Cardiac septum (tissue), 1 donor: ENCODE results near the gene APLF. TPM values are rescaled to one million over a fixed set of nuclear protein-coding genes. Genes with fewer than 3 reads are reported as not detected.
A peak's percentile ranks its signal among the peaks of the same experiment; 100 is the strongest.
"Not testable (repeated sequence)": the region's sequence is repeated elsewhere in the genome, so short reads cannot be mapped to it uniquely, and the experiment has no call there.

Experiments used
- DNase-seq: peaks from one replicate; pipeline ENCODE4 v3.0.0-alpha.2; 2020; ENCODE audit warnings: low spot score
- intact Hi-C: fragments of 100-400 bp; cut with DNase I; formaldehyde crosslinking; loops from one replicate; pipeline ENCODE4 v1.14.0; 2022
- total RNA-seq: library from RNA; stranded (reverse); fragmentation: NEBNext Ultra II Directional; extraction: Animal tissue kit (Norgen Biotek cat#: 25700); gene quantifications from one replicate; pipeline ENCODE4 v1.2.1, GENCODE V29; 2021
- donor health status: DM: no; HTN: no; CAD: no.

Gene APLF
- total RNA-seq, 1 donor from 2014 or later: 6.5 TPM

DNA sequence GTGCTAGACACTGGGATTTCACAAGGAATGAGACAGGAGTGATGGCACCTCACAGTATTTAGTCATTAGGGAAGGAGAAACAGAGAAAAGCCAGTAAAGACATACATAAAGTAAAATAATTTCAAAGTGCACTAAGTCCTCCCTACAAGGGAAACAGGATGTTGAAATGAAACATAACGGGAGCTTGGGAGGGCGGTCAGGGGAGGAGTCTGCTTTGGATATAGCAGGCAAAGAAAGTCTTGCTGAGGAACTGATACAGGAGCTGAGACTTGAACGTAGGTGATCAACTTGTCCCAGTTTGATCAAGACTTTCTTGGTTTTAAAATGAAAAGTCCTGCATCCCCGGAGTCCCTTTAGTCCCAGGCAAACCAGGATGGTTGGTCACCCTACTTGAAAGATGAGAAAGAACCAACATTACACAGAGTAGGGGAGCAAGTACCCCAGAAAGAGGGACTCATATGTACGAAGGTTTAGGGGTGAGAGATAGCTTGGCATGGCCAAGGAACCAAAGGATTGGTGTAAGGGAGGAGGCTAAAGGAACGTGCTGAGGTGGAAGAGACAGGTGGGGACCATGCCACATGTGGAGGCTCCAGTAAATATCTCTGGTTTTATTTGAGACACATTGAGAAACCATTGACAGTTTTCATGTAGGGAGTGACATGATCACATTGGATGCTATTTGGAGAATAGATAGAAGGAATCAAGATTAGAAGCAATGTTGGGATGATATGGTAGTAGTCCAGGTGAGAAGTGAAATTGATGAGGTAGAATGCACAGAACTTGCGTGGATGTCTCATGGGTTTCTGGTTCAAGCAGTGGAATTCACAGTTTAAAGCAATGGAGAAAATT, 28.7 kb upstream of the APLF start:
- intact Hi-C loops: no loop called here
- DNase-seq: no peak

GRCh38 chr2:68441179-68441993, 26.0 kb upstream of the APLF start:
- intact Hi-C loops: loop anchor here (2.0 to 10.0 kb wide), 4 partner anchors 79 to 319 kb away; no protein-coding TSS in a partner anchor

DNA sequence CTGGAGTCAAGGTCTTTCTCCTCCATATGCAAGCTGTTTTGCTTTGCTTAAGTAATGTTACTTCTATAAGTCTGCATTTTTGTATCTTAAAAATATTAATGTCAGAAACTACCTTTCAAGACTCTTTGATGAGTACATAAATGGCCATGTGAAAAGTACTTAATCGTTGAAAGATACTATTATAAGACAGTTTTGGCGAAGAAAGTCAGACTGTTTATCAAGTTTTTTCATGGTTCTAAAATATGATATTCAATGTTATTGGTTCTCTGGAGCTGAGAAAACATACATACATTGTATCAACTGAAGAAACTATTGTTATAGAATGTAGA, 25.4 kb upstream of the APLF start:
- intact Hi-C loops: loop anchor here (2.0 to 10.0 kb wide), 4 partner anchors 79 to 319 kb away; no protein-coding TSS in a partner anchor

More at GRCh38 chr2:68441179-68441993, 26.0 kb upstream of the APLF start:
- peak; percentile 88 for DNase-seq

GRCh38 chr2:68446425-68446824, 21.0 kb upstream of the APLF start:
- intact Hi-C loops: loop anchor here (10.0 kb wide), 2 partner anchors 162 to 252 kb away; no protein-coding TSS in a partner anchor
- not testable (repeated sequence) for DNase-seq

More for the DNA sequence above, 25.4 kb upstream of the APLF start:
- no peak for DNase-seq

DNA sequence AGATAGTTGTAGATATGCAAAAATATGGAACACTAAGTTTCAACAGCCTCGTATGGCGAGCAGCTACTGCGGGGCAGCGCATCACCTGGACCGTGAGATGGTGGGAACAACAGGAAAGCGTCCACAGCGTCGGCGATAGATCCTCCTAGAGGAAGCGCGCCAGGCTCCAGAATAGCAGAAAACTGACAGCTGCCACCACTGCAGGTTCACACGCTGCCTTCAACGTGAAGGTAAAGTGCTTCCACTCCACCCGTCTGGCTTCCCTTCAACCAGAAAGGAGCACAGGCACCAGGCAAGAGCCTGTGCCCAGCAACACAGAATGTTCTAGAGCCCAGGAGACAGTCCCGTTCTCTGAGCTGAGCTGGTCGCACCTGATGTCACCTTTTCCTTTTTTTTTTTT, 20.3 kb upstream of the APLF start:
- DNase-seq: no peak
- intact Hi-C loops: loop anchor here (10.0 kb wide), 2 partner anchors 162 to 252 kb away; no protein-coding TSS in a partner anchor

DNA sequence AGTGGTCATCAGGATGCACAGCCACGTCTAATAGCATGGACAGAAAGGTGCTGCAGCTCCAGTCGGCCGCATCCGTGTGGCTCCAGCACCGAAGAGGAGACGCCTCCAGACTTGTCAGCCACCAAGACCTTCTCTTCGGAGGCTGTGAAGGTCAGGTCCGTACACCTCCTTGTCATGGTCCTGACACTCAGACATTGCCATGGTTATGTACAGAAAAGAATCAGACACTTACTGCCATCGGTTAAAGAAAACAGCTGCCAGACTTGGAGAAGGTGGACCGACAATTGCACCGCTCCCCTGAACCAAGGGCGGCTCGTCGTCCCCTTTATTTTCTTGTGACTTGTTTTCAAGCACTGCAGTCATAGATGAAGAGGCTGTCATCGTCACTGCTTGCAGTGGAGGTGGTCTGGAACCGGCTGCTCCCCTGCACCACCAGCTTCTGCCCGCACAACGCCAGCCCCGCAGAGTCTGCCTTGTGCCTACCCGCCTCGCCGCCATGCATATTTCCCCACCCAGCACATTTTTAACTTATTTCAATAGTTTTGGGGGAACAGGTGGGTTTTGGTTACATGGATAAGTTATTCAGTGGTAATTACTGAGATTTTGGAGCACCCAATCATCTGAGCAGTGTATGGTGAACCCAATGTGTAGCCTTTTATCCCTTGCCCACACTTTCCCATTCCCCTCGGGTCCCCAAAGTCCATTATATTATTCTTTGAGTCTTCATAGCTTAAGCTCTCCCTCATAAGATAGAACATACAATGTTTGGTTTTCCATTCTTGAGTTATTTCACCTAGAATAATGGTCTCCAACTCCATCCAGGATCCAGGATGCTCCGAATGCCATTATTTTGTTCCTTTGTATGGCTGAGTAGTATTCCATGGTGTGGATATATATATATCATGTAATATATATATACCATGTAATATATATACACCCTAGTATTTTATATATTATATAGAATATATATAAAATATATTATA, 18.4 kb upstream of the APLF start:
- intact Hi-C loops: loop anchor here (10.0 kb wide), 2 partner anchors 164 to 254 kb away; no protein-coding TSS in a partner anchor
- DNase-seq: no peak

DNA sequence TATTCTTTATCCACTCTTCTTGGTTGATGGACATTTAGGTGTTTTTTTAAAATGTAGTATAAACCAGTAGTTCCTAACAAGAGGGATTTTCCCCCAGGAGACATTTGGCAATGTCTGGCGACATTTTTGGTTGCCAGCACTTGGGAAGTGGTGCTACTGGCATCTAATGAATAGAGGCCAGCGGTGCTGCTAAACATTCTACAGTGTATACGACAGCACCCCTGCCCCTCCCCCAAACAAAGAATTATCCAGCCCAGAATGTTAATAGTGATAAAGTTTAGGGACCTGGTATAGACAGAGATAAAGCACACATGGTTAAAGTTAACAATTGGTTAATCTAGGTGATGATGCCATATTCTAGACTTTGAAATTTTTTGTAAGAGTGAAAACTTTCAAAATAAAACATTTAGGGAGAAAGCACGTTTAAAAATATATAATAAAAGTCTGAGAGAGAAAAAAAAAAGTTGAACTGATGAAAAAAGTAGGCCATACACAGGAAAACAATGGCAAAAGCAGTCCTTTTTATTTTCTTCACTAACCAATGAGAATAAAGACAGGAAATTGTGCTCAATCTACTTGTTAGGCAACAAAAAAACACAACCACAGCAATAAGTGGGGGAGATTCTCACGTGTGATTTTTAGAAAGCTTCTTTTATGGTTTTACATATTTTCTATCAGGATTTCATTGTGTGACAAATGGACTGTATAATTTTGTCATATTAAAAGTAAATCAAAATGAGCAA, 15.1 kb upstream of the APLF start:
- no peak for DNase-seq
- intact Hi-C loops: no loop called here

GRCh38 chr2:68453761-68454360, 13.5 kb upstream of the APLF start:
- DNase-seq: no peak
- intact Hi-C loops: no loop called here

GRCh38 chr2:68454719-68455118, 12.7 kb upstream of the APLF start:
- no peak for DNase-seq
- intact Hi-C loops: no loop called here

GRCh38 chr2:68456198-68456597, 11.2 kb upstream of the APLF start:
- DNase-seq: no peak
- intact Hi-C loops: no loop called here

GRCh38 chr2:68458981-68459380, 8.4 kb upstream of the APLF start:
- intact Hi-C loops: no loop called here
- no peak for DNase-seq

- intact Hi-C loops: loop anchor here (5.0 to 10.0 kb wide), 5 partner anchors 131 to 459 kb away; no protein-coding TSS in a partner anchor
- DNase-seq: no peak
Observed at GRCh38 chr2:68463287-68463877, 4.0 kb upstream of the APLF start.

DNA sequence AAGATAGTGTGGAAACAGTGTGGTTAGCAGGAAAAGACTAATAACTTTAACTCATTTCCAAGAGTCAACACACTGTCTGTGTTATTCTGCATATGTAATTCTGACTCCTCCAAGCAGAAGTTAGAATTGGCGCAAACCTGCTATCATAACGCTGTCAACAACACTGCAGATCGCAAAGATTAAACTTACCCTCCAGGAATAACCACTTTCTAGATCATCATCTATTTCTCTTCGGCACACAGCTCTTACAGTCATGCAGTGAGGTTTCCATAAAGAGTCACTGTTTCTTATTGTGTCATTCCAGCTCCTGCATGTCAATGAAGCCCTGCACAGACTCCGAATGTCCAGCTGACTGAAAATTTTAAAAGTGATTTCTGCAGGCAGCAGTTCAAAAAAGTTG, 2.7 kb upstream of the APLF start:
- no peak for DNase-seq
- intact Hi-C loops: loop anchor here (5.0 to 10.0 kb wide), 5 partner anchors 130 to 458 kb away; no protein-coding TSS in a partner anchor

- intact Hi-C loops: loop anchor here (10.0 kb wide), 4 partner anchors 130 to 370 kb away; no protein-coding TSS in a partner anchor
- no peak for DNase-seq
Observed at GRCh38 chr2:68465081-68465916, 2.1 kb upstream of the APLF start.

GRCh38 chr2:68466361-68466777, 1.0 kb upstream of the APLF start:
- intact Hi-C loops: loop anchor here (10.0 kb wide), 4 partner anchors 128 to 368 kb away; no protein-coding TSS in a partner anchor
- no peak for DNase-seq

DNA sequence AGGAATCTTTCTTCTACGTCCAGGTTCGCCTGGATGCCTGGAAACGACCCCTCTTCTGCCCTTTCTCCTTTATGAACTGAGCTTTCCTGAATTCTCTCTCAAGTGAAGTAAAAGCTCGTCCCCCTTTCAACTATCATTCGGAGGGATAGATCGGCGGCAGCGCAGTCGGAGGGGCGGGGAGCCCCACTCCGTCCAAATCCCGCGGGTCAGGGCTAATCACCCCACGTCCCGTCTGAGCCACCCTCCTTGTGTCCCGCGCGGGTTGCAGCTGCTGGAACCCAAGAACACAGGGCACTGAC, 658 bp upstream of the APLF start:
- intact Hi-C loops: loop anchor here (10.0 kb wide), 4 partner anchors 128 to 368 kb away; no protein-coding TSS in a partner anchor

GRCh38 chr2:68468801-68469200, 1.4 kb downstream of the APLF start:
- intact Hi-C loops: loop anchor here (10.0 kb wide), 4 partner anchors 126 to 366 kb away; no protein-coding TSS in a partner anchor
- no peak for DNase-seq

More for the DNA sequence above, 658 bp upstream of the APLF start:
- DNase-seq: no peak
